ENCODE results near the gene IRF2BP1. TPM values are rescaled to one million over a fixed set of nuclear protein-coding genes. Genes with fewer than 3 reads are reported as not detected.

Gene IRF2BP1
- total RNA-seq, 4 donors from 2014 or later, result 25.9 to 47.0 (median 36.1) TPM

DNA sequence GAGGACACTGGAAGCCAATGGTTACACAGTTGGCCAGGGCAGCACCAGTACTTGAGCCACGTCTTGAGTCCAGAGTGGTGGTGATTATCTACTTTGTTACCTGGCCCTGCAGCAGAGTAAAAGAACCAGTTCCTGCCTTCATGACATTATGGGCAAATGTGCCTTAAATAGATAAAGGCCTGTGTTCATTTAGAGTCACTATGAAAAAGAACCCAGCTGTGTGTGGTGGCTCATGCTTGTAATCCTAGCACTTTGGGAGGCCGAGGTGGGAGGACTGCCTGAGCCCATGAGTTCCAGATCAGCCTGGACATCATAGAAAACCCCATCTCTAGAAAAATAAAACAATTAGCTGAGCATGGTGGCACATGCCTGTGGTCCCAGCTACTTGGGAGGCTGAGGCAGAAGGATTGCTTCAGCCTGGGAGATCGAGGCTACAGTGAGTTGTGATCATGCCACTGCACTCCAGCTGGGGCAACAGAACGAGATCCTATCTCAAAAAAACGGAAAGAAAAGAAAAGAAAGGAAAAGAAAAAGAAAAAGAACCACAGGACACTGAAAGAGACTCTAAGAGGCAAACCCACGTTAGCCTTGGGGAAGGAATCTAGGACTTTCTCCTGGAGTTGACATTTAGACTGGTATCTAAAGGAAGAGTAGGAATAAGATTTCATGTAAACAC, 3.4 kb upstream of the IRF2BP1 start:
- no peak for DNase-seq
- Histone ChIP-seq H3K27me3 (no peaks in the 10 kb centered on the region), H3K4me3 (replicated peaks in 1 of 3) (no peak overlapping the region), H3K9me3 (no peaks in the 10 kb centered on the region), H3K27ac (no peak overlapping the region), H3K4me1 (peaks cover 15% of the 10 kb centered on the region in 2 donors), H3K36me3 (peaks cover under 1 to 3% of the 10 kb centered on the region in 2 donors)
- TF ChIP-seq POLR2A (IDR thresholded peaks at IDR 0.05), result no peak
- TF ChIP-seq, protein P1, sequence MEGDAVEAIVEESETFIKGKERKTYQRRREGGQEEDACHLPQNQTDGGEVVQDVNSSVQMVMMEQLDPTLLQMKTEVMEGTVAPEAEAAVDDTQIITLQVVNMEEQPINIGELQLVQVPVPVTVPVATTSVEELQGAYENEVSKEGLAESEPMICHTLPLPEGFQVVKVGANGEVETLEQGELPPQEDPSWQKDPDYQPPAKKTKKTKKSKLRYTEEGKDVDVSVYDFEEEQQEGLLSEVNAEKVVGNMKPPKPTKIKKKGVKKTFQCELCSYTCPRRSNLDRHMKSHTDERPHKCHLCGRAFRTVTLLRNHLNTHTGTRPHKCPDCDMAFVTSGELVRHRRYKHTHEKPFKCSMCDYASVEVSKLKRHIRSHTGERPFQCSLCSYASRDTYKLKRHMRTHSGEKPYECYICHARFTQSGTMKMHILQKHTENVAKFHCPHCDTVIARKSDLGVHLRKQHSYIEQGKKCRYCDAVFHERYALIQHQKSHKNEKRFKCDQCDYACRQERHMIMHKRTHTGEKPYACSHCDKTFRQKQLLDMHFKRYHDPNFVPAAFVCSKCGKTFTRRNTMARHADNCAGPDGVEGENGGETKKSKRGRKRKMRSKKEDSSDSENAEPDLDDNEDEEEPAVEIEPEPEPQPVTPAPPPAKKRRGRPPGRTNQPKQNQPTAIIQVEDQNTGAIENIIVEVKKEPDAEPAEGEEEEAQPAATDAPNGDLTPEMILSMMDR (IDR thresholded peaks at IDR 0.05), result no peak
- 73 to 82% methylated on average over 6 of the region's 6 CpGs for WGBS, 2 donors
- intact Hi-C loops (cut with DNase I), result no loop called here

DNA sequence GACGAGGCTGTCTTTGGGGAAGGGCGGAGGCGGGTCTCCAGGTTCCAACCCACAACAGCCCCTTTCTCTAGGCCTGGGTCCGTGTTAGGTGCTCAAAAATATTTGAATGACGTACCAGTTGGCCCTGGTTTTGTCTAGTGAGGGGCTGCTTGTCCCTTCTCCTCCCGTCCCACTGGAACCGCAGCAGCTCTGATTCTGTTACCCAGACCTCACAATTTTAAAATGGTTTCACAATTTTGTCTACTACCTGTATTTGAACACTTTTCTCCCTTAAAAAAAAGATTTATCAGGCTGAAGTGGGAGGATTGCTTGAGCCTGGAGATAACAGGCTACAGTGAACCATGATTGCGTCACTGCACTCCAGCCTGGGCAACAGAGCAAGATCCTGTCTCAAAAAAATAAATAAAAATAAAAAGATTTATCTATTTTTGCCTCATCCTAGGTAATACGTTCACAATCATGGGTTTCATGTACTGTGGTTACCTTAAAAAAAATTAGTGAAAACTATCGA, 1.3 kb upstream of the IRF2BP1 start:
- no peak for DNase-seq
- WGBS, 2 donors, result 48 to 60% methylated on average over 10 of the region's 10 CpGs
- H3K36me3 ChIP-seq, result peaks cover 5 to 9% of the 10 kb centered on the region in 2 donors
- TF ChIP-seq, protein P1 (IDR thresholded peaks at IDR 0.05), result no peak
- no peak for TF ChIP-seq POLR2A (IDR thresholded peaks at IDR 0.05)
- H3K4me3 ChIP-seq (replicated peaks in 1 of 3), result peak overlapping the region in 2 of 3 donors; percentile 25 to 73
- no peaks in the 10 kb centered on the region for H3K9me3 ChIP-seq
- intact Hi-C loops (cut with DNase I), result no loop called here
- H3K27ac ChIP-seq, result peak overlapping the region; percentile 76 to 92 (median 89)
- H3K4me1 ChIP-seq, result peaks cover 31 to 34% of the 10 kb centered on the region in 2 donors
- no peaks in the 10 kb centered on the region for H3K27me3 ChIP-seq

DNA sequence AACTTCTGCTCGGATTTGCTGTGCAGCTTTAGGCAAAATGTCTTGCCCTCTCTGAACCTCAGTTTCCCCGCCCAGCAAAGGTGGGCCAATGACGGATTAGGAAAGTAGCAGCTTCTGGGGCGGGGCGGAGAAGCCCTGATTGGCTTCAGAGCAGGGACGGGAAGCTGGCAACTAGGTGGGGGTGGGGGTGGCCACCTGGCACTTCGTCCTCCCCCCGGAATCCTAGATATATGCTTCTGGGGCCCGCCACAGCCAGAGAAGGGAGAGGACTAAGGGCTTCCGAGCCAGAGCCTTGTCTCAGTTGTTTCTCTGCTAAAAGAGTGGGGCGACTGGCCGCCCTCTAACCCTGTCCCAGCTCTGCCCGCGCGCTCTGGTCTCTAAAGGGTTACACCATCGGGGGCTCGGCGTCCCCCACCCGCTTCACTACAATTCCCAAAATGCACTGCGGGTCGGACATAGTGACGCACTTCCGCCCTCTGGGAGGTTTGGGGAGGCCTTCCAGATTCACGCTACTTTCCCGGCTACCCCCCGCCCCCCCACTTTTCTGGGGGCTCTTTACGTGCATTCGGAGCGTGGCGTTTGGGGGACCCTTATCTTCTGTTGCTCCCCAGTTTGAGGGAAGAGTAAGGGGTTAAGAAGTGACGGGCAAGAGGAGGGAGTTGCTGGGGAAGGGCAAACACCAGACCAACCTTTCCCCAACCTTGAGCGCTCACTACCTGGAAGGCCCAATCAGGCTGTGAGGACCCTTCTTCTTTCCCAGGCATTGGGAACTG, 672 bp upstream of the IRF2BP1 start:
- 1% methylated on average over 13 to 15 of the region's 32 CpGs for WGBS, 2 donors
- Histone ChIP-seq H3K36me3 (peaks cover 5 to 9% of the 10 kb centered on the region in 2 donors), H3K27ac (peak overlapping the region; percentile 76 to 92 (median 89)), H3K27me3 (no peaks in the 10 kb centered on the region), H3K4me3 (replicated peaks in 1 of 3) (peak overlapping the region; percentile 25 to 73 (median 48)), H3K9me3 (no peaks in the 10 kb centered on the region), H3K4me1 (peaks cover 31 to 34% of the 10 kb centered on the region in 2 donors)
- DNase-seq, result peak; percentile 89 to 90
- TF ChIP-seq, protein P1 (IDR thresholded peaks at IDR 0.05), result peak in 1 of 6 experiments; percentile 14
- peak in 1 of 2 donors; percentile 76 for TF ChIP-seq POLR2A (IDR thresholded peaks at IDR 0.05)
- intact Hi-C loops (cut with DNase I), result no loop called here

- no peak for TF ChIP-seq POLR2A (IDR thresholded peaks at IDR 0.05)
- TF ChIP-seq, protein P1 (IDR thresholded peaks at IDR 0.05), result no peak
- intact Hi-C loops (cut with DNase I), result loop anchor here (5.0 kb wide), 1 partner anchor 68 kb away; the partner anchor contains the start of gene RSPH6A
- Histone ChIP-seq H3K36me3 (peaks cover 5 to 9% of the 10 kb centered on the region in 2 donors), H3K4me1 (peaks cover 31 to 34% of the 10 kb centered on the region in 2 donors), H3K27ac (peak overlapping the region in 2 of 3 donors; percentile 31 to 92), H3K4me3 (replicated peaks in 1 of 3) (peak overlapping the region; percentile 41 to 73 (median 48)), H3K27me3 (no peaks in the 10 kb centered on the region), H3K9me3 (no peaks in the 10 kb centered on the region)
- no peak for DNase-seq
- WGBS, 2 donors, result 65 to 82% methylated on average over 12 to 27 of the region's 72 CpGs
These were observed 1.0 kb downstream of the IRF2BP1 start for GRCh38 chr19:45884682-45885555.

Data from thyroid gland (tissue), 4 donors.